Measurements from ENCODE around the gene NKAIN2.

NKAIN2 gene

DNA sequence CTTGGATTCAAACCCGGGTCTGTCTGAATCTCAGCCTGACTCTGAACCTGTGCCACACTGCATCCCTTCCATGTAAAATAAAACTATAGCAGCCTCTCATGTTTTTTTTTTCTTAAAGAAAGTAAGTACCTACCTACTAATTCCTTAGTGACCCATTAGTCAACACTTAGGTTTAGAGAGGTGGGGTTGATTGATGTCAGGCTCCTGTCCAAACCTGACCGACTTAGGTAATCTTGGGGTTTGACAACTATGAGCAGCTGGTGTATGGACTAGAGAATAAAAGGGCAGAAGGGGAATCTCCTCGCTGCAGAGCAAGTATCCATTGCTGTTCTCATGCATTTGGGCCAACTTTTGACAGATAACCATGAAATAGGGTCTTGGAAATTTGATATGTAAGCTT lies 6.5 kb downstream of the NKAIN2 start:
- DNase-seq: no peak

DNA sequence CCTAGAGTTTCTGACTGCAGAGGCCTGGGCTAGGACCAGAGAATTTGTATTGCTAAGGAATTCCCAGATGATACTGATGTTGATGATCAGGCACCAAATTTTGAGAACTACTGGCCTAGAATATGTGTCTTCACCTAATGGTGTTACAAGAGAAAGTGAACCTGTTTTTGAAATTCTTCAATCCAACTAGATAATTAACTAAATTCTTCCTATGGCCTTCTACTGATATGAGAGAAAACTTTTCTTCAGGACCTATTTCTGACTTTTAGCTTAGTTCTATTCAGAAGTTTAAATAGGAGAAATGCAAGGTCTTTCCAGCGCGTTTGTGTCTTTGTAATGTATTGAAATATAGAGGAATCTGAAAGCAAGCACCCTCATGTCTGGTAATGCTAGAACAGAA lies 7.3 kb downstream of the NKAIN2 start:
- no peak for DNase-seq

DNA sequence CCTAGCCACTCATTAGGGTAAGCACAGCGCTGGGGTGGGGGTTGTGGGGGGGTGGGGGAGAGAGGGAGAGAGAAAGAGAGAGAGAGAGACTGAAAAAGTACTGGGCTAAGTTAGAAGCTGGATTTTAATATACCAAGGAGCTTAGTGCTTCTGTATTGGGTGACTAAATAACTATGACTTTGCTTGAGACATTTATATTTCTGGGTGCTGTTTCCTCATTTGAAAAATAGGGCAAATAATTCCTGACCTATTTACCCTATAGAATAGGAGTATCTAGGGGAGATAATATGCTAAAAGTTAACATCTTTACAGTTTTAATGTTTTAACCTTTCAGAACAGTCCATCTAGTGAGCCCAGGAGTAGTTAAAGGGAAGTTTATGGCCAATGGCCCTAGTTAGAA lies 7.7 kb downstream of the NKAIN2 start:
- no peak for DNase-seq

DNA sequence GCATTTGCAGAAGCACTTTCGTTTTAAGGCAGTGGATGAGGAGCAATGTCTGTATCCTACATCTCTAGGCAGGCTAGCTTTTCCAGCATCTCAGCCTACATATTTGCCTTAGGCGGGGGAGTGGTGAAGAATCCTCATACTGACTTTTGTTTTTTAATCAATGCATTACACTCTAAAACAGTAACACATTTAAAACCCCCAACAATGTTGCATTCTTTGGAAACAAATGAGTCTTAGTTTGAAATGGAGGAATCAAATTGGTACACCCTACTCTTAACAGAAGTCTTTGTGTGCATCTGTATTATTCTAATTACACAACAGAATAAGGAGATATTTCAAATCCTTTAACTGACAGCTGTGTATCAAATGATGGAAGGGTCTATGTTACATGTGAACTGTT lies 9.0 kb downstream of the NKAIN2 start:
- DNase-seq: no peak

DNA sequence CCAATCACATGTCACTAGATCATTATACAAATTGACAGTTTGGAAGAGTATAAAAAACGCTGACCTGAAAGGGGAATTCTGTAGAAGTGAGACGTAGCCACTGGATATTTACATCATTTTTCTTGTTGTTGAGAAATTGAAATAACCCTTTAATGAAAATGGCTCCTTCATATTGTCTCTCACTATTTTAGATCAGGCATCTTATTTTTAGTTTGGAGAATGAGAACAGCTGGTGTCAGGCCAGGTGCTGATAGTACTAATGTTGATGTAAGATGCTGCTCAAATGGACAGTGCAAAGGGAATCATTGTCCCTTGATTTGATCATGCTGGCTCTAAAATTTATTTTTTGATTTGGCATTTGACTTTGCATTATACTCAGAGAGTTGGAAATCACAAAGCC lies 17.4 kb downstream of the NKAIN2 start:
- no peak for DNase-seq

DNA sequence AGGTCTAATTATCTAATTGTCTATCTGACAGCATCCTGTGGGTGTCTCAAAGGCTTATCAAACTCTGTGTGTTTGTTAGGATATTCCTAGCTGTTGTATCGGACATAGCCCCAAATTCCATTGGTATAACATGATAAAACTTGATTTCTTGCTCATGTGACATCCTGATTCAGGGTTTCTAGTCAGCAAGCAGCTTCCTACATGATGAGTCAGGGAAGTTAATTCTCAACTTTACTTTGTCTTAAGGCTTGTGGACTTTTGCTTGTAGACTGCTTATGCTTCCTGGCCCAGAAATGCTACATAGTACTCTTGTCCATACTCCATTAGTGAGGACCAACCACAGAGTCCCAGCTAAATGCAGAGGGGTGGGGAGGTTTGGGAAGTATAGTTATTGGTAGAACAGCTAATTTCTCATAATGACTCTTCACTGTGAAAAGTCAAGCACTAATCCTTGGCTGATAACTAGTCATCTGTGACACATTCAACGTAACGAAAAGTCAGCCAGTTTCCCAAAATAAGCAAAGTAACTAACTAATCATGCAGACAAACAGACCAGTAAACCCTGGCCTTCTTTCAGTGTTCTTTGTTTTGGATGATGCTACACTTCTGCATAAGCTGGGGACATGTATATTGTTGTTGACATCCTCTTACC lies 25.8 kb downstream of the NKAIN2 start:
- no peak for DNase-seq

DNA sequence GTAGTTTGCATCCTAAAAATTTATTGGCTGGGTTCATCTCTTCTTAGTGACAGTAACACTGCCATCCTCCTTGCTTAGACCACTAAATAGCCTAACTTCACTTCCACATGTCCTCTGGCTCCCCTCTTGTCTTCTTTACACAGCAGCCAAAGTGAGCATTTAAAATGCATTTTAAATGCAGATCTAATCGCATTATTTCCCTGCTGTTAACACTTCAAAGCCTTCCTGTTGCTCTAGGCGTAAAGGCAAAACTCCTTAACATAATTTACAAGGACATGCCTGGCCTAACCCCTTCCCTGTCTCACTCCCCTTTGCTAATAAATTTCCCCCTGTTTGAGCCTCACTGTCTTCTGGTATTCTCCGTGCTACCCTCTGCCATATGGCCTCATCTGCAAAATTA lies 26.5 kb downstream of the NKAIN2 start:
- DNase-seq: no peak

DNA sequence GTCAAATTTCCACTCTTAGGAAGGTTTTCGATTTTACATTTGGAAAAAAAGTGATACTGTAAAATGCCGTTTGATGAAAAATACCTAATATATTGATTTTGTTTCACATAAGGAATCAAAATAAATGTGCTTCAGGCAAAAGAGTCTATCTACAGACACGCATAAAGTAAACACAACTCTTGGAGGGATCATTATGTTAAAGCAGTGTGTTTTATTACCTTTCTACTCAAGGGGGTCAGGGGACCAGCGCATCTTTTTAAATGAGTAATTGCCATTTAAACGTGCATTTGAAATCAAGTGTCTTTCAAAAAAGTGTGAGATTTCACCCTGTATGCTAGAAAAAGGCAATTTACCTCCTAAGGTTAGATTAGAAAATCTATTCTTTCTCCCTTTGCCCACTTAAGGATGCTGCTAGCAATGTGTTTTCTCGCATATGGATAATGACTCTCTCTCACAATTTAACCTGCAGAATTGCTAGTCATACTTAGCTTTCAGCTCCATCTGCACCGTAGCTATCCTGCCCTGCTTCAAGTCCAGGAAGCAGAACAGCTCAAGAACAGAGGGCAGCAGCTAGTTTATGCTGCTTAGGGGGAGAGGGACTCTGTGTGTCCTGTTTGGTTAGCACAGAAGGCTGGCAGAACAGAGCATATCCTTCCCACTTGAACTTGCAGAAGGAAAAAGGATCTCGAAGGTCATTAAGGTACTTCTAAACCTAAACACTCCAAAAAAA lies 35.0 kb downstream of the NKAIN2 start:
- no peak for DNase-seq

DNA sequence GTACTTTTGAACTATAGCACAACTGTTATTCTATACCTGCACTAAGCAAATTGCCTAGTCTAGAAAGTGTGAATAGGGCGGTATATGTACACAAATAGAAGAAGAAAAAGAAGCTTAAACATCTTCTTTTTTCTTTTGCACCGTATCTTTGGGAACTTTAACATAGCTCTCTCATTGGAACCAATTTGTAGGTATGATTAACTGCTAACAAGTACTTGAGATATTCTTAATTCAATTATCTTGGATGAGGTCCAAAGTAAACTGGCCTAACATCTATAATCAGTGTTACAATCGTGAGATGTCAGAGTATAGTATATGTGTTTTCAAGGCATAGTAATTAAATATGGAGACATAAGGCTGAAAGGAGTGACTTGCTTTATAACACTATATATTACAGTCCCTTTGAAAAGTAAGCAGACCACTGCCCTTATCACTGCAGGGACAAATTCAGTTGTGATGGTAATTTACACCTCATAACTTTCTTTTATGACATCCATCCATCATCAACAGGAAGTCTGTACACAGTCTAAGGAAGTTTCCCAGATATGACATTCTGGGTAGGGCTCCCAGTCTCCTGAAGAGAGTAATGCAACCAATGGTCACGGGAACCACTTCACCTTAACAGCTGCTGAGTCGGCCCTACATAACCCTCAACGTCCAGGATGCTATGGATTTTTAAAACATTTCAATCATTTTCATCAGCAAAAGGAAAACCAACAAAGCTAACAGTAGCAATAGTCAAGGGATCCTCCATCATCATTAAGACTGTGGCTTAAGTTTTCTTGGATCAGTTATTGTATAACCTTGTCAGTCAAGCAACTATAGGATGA lies 37.6 kb downstream of the NKAIN2 start:
- no peak for DNase-seq

DNA sequence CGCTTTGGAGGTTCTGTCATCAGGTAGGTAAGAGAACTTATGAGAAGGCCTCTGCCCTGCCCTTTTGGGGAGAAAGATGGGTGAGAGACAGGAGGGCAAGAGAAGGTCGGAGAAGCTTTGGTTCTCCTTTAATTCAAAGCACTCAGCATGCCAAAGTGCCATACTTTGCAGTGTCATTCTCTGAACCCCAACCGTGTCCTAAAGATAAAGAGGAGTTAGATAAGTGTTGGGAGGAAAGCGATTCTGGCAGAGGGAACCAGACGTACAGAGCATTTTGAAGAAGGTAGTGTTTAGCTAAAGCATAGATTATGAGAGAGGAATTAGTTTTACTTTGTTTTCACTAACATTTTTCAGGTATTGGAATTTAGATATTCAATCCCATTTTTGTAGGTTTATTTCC lies 40.3 kb downstream of the NKAIN2 start:
- DNase-seq: no peak

DNA sequence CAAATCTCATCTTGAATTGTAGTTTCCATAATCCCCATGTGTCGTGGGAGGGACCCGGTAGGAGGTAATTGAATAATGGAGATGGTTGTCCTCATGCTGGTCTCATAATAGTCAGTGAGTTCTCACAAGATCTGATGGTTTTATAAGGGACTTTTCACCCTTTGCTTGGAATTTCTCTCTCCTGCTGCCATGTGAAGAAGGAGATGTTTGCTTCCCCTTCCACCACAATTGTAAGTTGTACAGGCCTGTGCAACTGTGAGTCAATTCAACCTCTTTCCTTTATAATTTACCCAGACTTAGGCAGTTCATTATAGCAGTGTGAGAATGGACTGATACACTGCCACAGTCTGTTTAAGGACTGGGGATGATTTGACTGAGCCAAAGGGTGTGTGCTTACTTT lies 44.7 kb downstream of the NKAIN2 start:
- DNase-seq: no peak

DNA sequence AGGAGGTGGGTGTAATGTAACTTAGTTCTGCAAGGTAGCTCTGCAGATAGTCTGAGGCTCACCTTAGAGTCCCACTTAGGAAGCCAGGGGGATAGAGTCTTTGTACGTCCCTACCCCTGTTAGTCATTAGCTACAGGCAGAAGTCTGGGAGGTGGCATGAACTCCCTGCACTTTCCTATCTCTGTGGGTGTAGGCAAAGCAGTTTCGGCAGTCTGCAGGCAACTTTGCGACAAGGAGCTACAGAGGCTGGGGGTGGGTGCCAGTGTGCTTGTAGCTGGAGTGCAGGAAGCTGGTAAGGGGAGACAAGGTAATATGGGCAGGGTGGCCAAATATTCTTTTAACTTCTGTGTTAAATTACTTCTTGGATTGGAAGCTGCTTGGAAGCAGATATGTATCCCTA lies 45.7 kb downstream of the NKAIN2 start:
- no peak for DNase-seq

DNA sequence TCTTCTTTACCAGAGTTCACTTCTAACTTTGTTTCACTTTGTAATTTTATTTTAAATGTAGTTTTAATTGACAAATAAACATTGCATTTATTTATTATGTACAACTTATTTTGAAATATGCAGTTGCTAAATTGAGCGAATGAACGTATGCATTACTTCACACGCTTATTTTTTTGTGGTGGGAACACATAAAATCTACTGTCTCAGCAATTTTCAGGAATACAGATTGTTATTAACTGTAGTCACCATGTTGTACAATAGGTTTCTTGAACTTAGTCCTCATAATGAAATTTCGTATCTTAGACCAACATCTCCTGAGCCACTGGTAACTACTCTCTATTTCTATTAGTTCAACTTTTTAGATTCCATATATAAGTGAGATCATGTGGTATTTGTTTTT lies 46.9 kb downstream of the NKAIN2 start:
- no peak for DNase-seq

DNA sequence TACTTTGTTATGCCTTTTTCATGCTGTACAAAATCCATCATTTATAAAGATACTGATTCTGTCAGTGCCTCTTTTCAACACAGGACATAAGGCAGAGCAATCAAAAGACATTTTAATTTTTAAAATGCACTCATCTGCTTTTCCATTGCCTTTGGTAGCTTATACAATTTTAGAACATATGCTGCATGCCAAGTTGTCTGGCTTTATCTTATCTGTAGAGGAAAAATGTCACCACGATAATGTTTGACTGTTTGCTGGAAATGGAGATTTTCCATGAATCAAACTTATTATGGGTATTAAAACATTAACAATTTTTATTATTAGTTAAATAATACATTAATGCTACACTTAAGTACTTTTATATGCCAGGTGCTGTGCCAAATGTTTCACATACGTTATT lies 50.5 kb downstream of the NKAIN2 start:
- DNase-seq: no peak

DNA sequence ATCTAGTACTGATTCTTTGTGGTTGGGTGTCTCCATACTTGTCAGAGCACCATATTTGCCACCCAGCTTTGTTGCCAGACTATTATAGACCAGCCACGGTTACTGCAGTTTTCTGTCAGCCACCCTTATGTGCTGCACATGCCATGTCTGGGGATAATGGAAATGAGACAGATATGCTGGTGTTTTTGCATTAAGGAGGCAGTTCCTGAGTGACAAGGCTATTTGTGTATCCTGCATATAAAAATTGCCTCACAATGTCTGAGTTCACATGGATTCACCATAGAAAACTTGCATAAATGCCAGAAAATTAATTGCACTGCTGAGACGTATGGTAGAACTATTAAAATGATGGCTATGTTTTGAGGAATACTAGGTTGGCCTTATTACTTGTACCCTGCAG lies 51.8 kb downstream of the NKAIN2 start:
- no peak for DNase-seq

DNA sequence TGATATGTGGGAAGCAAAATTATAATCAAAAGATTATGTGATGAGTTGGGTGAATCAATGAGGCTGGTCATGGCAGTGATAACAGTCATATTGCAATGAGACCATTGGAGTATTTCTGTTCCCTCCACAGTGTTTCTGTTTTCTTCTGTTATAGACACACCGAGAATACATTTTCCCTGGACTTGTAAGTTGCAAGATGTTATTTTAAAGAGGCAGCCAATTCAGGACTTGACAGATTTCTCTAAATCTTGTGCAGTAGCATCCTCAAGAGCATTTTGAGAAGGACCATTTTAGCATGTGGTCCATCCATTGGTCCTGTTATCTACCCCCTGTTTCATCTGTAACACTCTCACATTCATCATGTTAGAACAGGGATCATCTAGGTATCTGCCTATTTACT lies 55.6 kb downstream of the NKAIN2 start:
- no peak for DNase-seq

DNA sequence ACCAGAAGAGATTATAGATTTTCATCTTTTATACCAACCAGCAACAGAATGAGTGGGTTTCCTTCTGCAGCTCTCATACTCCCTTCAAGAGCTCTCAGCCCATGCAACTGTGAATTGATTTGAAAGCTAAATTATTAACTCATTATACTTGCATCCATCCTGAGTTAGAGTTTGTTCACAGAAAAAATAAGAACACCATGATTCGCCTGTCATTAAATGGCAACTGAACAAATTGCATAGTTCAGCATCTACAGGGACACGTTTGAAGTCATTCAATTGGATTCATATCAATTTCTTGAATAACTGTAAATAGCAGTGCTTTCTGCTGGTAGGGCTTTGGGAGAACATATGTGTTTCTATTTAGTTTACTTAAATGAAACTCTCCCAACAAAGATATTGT lies 65.7 kb downstream of the NKAIN2 start:
- no peak for DNase-seq

DNA sequence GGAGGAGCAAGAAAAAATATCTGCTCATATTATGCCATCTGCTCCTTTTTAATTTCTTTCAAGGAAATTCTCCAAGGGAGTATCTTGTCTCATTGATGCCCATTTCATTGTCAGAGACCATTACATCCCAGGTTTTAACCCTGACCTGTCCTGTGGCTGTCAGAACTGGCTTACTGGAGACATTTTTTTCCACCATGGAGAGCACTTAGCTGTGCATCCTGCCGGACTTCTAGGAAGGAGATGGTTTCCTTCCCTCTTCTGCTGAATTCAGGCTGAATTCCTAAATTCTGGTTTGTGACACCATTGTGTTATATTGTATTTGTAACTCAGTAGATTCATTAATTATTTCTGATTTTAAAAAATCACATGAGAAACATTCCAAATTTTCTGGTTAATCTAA lies 70.3 kb downstream of the NKAIN2 start:
- DNase-seq: no peak

DNA sequence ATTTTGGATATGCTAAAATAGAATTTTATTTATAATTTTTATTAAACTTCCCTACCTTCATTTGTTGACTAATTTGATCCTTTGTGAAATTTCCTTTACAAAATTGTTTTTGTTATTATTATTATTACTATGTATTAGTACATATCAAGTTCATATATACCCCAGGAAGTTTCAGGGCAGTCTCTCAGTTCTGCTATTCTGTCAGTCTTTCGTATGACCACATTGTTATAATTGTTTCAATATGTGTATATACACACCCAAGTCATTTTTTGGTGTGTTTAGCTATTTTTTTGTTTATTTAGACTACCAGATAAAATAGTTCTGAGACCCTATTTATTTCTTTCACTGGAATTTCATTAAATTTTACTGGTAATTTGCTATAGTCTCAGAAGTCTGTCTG lies 72.1 kb downstream of the NKAIN2 start:
- no peak for DNase-seq

DNA sequence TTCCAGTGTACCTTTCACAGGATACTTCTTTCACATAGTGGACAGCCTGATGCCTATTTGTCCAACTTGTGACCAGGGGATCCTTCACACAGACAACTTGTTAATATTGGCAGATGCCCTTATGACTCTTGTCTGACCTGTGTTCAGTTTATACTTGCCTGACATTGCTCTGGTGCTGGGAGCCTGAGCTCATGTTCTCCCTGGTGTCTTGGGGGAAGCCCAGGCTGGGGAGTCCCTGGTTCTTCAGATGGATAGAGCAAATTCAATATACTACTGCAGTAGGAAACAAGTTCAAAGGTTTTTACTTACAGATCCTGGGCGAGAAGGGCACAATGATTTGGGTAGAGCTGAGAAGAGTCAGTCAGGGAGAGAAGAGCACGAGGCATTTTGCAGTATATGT lies 76.1 kb downstream of the NKAIN2 start:
- no peak for DNase-seq

DNA sequence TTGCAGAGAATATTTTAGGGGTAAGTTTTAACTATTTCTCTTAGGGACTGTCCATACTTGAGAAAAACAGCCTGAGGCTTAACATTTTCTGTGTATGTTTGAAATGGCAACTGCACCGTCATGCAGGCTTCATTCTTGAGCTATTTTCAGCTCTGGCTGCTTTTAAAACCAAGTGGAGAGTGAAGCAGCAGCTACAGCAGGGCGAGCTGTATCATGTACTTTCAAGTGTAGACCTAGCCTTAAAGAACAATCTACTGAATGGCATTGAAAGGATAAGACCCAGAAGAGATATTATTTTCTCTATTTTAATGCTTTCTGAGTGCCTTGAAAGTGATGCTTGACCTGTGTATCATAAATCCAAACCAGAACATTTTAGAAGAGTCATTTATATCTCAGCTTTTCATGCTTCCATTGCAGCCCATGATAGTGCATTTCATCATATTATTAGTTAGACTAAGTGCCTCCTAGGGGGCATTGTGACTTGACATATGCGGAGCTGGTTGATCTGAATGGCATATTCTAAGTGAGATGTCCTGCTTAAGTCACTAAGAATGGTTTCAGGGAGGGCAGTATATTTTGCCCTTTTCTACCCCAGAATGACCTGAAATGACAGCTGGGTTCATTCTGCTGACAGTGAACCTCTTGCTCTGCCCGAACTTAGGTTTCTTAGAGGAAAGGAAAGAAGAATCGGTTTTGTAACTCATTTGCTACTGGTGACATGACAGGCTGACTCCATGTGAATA lies 85.3 kb downstream of the NKAIN2 start:
- DNase-seq: no peak

DNA sequence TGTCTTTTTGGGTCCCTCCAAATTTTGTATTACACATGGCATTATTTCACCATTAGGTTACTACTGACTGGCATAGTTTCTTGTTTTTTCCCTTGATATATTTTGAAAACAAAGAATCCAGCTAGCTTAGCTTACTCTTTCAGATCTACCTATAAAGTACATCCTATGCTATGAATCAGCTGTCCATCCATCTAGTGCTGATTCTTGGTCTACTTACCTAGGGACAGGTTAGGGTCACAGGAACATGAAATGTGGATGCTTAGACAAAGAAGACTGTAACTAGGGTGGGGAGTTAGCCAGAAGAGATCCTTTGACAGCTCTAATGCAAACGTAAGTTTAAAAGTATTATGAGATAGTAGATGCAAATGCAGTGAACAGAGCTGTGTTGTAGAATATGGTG lies 91.7 kb downstream of the NKAIN2 start:
- no peak for DNase-seq

DNA sequence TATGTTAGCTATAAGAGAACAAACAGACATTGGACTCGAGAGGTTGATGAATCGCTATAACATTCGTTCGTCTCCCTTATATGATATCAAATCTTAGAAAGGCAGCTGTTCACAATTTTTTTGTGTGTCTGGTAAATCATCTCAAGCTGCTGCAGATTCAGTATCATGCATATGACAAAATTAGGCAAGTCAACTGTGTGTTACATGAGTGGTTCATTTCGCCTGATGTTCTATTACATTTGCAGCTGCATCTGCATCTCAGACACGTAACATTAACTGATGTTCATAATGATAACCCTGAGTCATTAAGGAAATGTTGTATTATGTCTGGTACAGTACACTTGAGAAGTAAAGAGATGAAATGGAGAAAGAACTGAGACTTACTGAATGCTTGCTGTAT lies 92.1 kb downstream of the NKAIN2 start:
- DNase-seq: no peak

DNA sequence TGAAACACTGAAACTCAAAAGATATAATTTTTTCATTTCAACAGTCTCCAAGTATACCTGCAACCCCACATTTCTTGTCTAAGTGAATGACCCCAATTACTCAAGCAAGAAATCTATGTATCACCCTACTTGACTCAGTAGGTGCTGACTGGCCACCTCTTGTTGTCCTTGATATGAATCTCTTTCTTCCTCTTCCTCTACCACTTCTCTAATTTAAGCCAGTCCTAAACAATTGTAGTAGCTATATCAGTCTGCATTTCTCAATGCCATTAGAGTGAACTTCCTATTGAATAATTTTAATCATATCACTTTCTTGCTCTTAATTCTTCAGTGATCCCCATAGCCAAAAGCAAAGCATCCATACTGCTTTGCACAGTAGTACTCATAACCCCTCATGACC lies 93.2 kb downstream of the NKAIN2 start:
- DNase-seq: no peak
